GM13976 (cell line): ENCODE measurements around the gene BEND4.

Source experiments
- DNase-seq: peaks from one replicate; pipeline ENCODE4 v3.0.0; 2012; ENCODE audit warnings: low spot score
- CTCF ChIP-seq: IDR thresholded peaks from 2 replicates; pipeline ENCODE4 v1.5.1; 2012; ENCODE audit warnings: borderline replicate concordance, mild to moderate bottlenecking; ENCODE audit not compliant: insufficient read depth; ENCODE audit errors: extremely low read depth, missing control alignments, control extremely low read depth
- in situ Hi-C: fragments of 300-500 bp; cut with MboI; formaldehyde crosslinking; loops from one replicate; pipeline ENCODE4 v1.12.0; 2022; ENCODE audit warnings: low sequenced_read_pairs, mixed read lengths, inconsistent platforms; ENCODE audit not compliant: unreplicated experiment

The BEND4 gene

GRCh38 chr4:42142591-42142990, 9.9 kb downstream of the BEND4 start:
- no peak for TF ChIP-seq CTCF
- in situ Hi-C loops = no loop called here
- DNase-seq = no peak

GRCh38 chr4:42136371-42136770, 16.1 kb downstream of the BEND4 start:
- DNase-seq = no peak
- no peak for TF ChIP-seq CTCF
- in situ Hi-C loops = no loop called here

GRCh38 chr4:42133006-42133405, 19.4 kb downstream of the BEND4 start:
- no peak for TF ChIP-seq CTCF
- in situ Hi-C loops = no loop called here
- no peak for DNase-seq

- in situ Hi-C loops = no loop called here
- TF ChIP-seq CTCF = no peak
- no peak for DNase-seq
Measured at GRCh38 chr4:42132099-42132498, 20.4 kb downstream of the BEND4 start.

GRCh38 chr4:42123071-42123644, 29.3 kb downstream of the BEND4 start:
- in situ Hi-C loops = no loop called here
- no peak for DNase-seq
- no peak for TF ChIP-seq CTCF

GRCh38 chr4:42122237-42122636, 30.2 kb downstream of the BEND4 start:
- DNase-seq = no peak
- in situ Hi-C loops = no loop called here

More at GRCh38 chr4:42122237-42122636, 30.2 kb downstream of the BEND4 start:
- no peak for TF ChIP-seq CTCF
